GM19438 (cell line): ENCODE data around the gene OR4K2.
"Not testable (repeated sequence)": the region's sequence is repeated elsewhere in the genome, so short reads cannot be mapped to it uniquely, and the experiment has no call there.

Experiments
- ATAC-seq: cut with Tn5 transposase; IDR thresholded peaks from one replicate; pipeline ENCODE4 v1.9.1; 2021; ENCODE audit warnings: low read depth; ENCODE audit not compliant: unreplicated experiment

OR4K2 gene, protein sequence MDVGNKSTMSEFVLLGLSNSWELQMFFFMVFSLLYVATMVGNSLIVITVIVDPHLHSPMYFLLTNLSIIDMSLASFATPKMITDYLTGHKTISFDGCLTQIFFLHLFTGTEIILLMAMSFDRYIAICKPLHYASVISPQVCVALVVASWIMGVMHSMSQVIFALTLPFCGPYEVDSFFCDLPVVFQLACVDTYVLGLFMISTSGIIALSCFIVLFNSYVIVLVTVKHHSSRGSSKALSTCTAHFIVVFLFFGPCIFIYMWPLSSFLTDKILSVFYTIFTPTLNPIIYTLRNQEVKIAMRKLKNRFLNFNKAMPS

GRCh38 chr14:19874842-19875241 is at the start of gene OR4K2:
TSS of gene OR4K2 (plus strand) at chr14:19875142. CDS start at chr14:19876268, 1,126 bp downstream.
- ATAC-seq: no peak

- not testable (repeated sequence) for ATAC-seq
Measured at GRCh38 chr14:19827626-19828244, 47.2 kb upstream of the OR4K2 start.

- no peak for ATAC-seq
Measured at GRCh38 chr14:19828314-19828713, 46.6 kb upstream of the OR4K2 start.

DNA sequence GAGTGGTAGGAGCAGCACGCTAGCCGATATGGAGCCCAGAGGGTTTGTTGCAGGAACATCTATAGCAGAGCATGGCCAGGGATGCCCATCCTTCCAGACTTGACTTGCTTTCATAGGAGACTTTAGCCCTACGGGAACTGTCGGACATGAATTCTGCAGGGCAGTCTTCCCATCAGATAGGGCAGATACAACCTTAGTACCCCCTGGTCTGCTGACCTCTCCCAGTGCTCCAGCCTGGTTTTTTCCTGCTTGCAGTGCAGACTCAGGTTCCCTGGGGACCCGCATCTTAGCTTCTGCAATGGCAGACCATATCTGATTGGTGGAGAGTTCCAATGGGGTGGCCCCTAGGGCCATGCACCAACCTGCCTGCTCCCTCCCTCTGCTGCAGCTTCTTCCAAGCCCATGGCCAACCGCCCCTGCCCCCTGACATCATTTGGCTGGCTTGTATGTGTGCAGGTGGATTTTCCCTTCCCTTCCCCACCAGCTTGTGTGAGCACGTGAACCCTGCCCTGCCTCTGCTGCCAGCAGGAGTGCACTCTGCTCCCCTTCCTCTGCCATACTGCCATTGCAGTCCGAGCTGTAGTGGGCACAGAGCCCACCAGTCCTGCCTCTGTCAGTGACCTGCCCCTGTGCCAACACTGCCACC is 40.6 kb upstream of the OR4K2 start:
- ATAC-seq: not testable (repeated sequence)

GRCh38 chr14:19838433-19838832 is 36.5 kb upstream of the OR4K2 start:
- no peak for ATAC-seq

GRCh38 chr14:19851365-19851764 is 23.6 kb upstream of the OR4K2 start:
- ATAC-seq: no peak

DNA sequence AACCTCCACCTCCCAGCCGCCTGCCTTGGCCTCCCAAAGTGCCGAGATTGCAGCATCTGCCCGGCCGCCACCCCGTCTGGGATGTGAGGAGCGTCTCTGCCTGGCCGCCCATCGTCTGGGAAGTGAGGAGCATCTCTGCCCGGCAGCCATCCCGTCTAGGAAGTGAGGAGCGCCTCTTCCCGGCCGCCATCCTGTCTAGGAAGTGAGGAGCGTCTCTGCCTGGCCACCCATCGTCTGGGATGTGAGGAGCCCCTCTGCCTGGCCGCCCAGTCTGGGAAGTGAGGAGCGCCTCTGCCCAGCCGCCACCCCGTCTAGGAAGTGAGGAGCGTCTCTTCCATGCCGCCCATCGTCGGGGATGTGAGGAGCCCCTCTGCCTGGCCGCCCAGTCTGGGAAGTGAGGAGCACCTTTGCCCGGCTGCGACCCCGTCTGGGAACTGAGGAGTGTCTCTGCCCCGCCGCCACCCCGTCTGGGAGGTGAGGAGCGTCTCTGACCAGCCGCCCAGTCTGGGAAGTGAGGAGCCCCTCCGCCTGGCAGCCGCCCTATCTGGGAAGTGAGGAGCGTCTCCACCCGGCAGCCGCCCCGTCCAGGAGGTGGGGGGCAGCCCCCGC is 8.8 kb upstream of the OR4K2 start:
- ATAC-seq: not testable (repeated sequence)

DNA sequence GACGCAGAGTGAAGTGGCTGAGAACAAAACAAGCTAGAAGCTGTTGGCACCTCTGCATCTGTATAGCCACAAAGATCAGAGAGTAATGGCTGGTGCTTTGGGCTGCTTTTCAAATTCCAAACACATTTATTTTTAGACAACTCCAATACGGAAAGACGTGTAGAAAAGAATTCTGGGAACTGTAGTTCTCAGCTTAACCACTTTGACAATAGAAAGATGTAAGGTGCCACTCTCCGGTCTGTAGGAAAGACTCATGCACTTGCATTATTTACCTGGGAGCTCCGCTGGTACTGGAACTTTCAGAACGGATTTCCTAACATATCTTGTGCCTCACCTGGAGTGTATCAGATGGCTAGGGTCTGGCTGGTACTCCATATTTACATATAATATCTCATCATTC is 1.8 kb upstream of the OR4K2 start:
- ATAC-seq: no peak

GRCh38 chr14:19878029-19878642 is 3.2 kb downstream of the OR4K2 start:
- ATAC-seq: no peak

DNA sequence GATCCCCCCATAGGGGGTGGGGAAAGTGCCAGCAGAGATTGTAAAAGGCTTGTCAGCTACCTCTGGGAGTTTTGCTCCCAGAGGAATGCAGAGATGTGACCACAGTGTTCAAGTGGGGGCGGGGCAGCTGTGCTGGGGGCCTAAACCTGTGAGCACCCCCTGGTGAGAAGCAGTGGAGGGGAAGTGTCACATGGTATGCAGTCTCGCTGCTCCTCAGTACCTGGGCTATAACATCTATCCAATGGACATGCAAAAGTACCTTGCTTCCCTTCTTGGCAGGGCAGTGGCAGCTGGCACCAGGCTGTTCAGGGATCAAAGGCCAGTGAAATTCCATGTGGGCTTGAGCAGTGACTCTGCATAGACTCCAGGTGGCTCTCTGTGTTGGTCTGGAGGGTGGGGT is 20.3 kb downstream of the OR4K2 start:
- no peak for ATAC-seq

GRCh38 chr14:19900999-19901398 is 26.1 kb downstream of the OR4K2 start:
- ATAC-seq: no peak

DNA sequence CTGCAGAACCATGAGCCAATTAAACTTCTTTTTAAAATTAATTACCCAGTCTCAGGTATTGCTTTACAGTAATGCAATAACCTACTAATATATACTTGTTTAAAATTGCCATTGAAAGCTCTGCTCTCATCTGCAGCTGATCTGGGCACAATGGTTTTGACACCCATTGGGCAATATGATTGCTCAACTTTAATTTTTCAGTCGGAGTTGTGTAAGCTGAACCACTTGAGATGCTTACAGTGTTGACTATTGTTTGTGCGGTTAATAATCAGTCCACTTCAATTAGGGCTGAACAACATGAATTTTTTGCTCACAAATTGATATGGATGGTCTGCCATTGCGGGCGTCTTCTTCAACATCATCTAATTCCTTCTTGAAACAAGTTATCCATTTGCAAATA is 27.5 kb downstream of the OR4K2 start:
- no peak for ATAC-seq

GRCh38 chr14:19906665-19907064 is 31.7 kb downstream of the OR4K2 start:
- no peak for ATAC-seq

GRCh38 chr14:19911114-19911513 is 36.2 kb downstream of the OR4K2 start:
- no peak for ATAC-seq

- no peak for ATAC-seq
Measured at GRCh38 chr14:19917243-19917642, 42.3 kb downstream of the OR4K2 start.

GRCh38 chr14:19917955-19918518 is 43.1 kb downstream of the OR4K2 start:
- no peak for ATAC-seq

DNA sequence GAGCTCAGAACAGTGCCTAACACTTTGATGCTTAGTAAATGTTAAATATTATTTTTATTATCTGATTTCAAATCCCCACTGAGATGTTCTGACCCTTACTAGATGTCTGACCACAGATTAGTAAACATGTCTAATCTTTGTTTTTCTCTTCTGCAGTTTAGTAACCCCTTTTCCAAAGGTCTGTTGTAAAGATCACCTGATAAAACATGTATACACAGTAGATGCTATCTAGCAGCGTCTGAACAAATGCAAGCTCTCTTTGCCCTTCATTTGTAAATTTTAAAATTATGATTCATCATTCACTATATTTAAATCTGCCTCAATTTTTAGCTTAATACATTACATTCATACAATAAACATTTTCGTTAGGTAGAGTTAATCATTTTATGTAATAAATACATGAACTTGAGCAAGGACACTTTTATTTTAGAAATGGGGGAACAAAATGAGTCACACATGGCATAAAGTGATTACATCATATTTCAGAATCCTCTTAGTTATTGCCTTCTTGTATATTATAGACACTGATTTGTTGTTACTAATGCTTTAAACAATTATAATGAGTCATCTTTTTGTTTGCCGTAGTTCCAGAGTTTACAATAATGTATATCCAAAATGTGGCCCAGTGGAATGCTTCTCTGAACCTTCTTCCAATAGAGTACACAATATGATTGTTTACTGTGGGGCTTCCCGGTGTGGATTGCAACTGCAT is 43.8 kb downstream of the OR4K2 start:
- no peak for ATAC-seq

DNA sequence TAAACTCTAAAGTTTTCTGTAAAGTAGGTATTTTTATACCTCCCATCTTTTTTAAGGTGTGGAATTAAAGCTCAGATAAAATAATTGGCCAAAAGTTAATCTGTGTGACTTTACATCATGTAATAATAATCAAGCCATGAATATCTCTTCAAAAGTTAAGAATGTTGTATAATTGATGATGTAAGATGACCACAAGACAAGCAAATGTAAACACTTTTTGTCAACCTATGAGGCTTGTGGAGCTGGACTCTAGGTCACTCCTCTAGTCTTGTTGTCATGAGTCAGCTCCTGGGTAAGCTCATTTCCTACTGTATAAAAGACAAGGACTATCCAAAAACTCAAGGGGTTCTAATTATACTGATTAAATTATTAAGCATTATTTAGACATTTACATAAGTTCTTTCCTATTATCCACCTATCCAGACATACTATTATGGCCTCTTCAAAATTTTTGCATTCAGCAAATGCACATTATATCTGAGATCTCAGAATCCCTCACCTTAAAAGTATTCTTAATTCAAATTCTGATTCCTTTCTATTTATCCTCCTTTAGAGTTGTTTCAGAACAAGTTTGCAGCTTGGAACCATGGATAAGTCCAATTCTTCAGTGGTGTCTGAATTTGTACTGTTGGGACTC is 45.2 kb downstream of the OR4K2 start, which contains the start of gene OR4K5:
OR4K5 (plus strand) TSS at position 587 of the 637 bp plus-strand sequence; CDS start at position 587, 0 bp downstream.
- no peak for ATAC-seq

GRCh38 chr14:19930617-19931016 is 55.7 kb downstream of the OR4K2 start, which contains the start of gene OR4K1:
TSS of gene OR4K1 (plus strand) at chr14:19930917. CDS start at chr14:19935667, 4,750 bp downstream.
- no peak for ATAC-seq
